K562 (cell line): ENCODE measurements around the gene BPNT1. TPM values are rescaled to one million over a fixed set of nuclear protein-coding genes. Genes with fewer than 3 reads are reported as not detected.

Experiments used
- BCOR ChIP-seq: fragments of 450-650 bp; IDR thresholded peaks from 2 replicates; pipeline ENCODE4 v1.6.1; 2016
- BHLHE40 ChIP-seq: IDR thresholded peaks from 2 replicates; pipeline ENCODE4 v1.6.1; 2011; ENCODE audit warnings: low read length, improper control_type of control experiment
- CREM ChIP-seq: IDR thresholded peaks from 2 replicates; pipeline ENCODE4 v1.6.1; 2014; ENCODE audit warnings: antibody characterized with exemption, low read depth
- E2F8 ChIP-seq: fragments of 450-650 bp; IDR thresholded peaks from 2 replicates; pipeline ENCODE4 v1.7.1; 2018; ENCODE audit warnings: mild to moderate bottlenecking, low read depth; ENCODE audit not compliant: partially characterized antibody
- EGR1 ChIP-seq: fragments of 450-650 bp; conservative IDR thresholded peaks from 2 replicates; pipeline ENCODE4 v1.6.1; 2017; ENCODE audit warnings: mild to moderate bottlenecking
- FOXP4 ChIP-seq: sonication (generic); formaldehyde crosslinking; IDR thresholded peaks from 2 replicates; pipeline ENCODE4 v1.8.0; 2022; ENCODE audit warnings: mild to moderate bottlenecking, missing genetic modification reagents, borderline replicate concordance
- HES1 ChIP-seq: fragments of 450-650 bp; IDR thresholded peaks from 2 replicates; pipeline ENCODE4 v1.6.1; 2016; ENCODE audit warnings: low read depth, mild to moderate bottlenecking, moderate library complexity
- KAT8 ChIP-seq: fragments of 450-650 bp; IDR thresholded peaks from 2 replicates; pipeline ENCODE4 v1.6.1; 2016; ENCODE audit warnings: low read depth, mild to moderate bottlenecking
- MCM5 ChIP-seq: fragments of 450-650 bp; IDR thresholded peaks from 2 replicates; pipeline ENCODE4 v1.6.1; 2016; ENCODE audit warnings: low read depth
- PML ChIP-seq: IDR thresholded peaks from 2 replicates; pipeline ENCODE4 v1.6.1; 2012; ENCODE audit warnings: low read length, inconsistent platforms
- RBFOX2 ChIP-seq: fragments of 200-400 bp; formaldehyde crosslinking; IDR thresholded peaks from 2 replicates; pipeline ENCODE4 v1.6.1; 2017; ENCODE audit warnings: low read depth, mild to moderate bottlenecking, low read length, moderate library complexity
- SFPQ ChIP-seq: fragments of 200-400 bp; formaldehyde crosslinking; IDR thresholded peaks from 2 replicates; pipeline ENCODE4 v1.6.1; 2017; ENCODE audit warnings: mild to moderate bottlenecking, low read depth, low read length, moderate library complexity
- SNIP1 ChIP-seq: fragments of 450-650 bp; IDR thresholded peaks from 2 replicates; pipeline ENCODE4 v1.7.1; 2017; ENCODE audit warnings: low read depth, mild to moderate bottlenecking
- TEAD1 ChIP-seq, 2 experiments: fragments of 450-650 bp in 1 of 2; sonication (generic) in 1 of 2; formaldehyde crosslinking; IDR thresholded peaks; 2 replicates each; pipeline versions ENCODE4 v1.4.0 to v1.8.0; 2020 to 2022; ENCODE audit warnings: mild to moderate bottlenecking in 2 of 2, missing genetic modification reagents in 1 of 2
- TRIM28 ChIP-seq: fragments of 450-650 bp; IDR thresholded peaks from 2 replicates; pipeline ENCODE4 v1.6.1; 2017
- ZEB2 ChIP-seq: fragments of 450-650 bp; IDR thresholded peaks from 2 replicates; pipeline ENCODE4 v1.6.1; 2016
- ZNF263 ChIP-seq: sonication (generic); formaldehyde crosslinking; IDR thresholded peaks from 2 replicates; pipeline ENCODE4 v1.8.0; 2022; ENCODE audit warnings: mild to moderate bottlenecking, missing genetic modification reagents, borderline replicate concordance
- ZNF384 ChIP-seq: IDR thresholded peaks from 2 replicates; pipeline ENCODE4 v1.6.1; 2012; ENCODE audit warnings: low read depth, low read length, improper control_type of control experiment
- ZNF444 ChIP-seq: fragments of 250-450 bp; sonication (Bioruptor Pico); IDR thresholded peaks from 2 replicates; pipeline ENCODE4 v1.4.0; 2020; ENCODE audit warnings: mild to moderate bottlenecking, moderate library complexity
- ZNF655 ChIP-seq: fragments of 250-450 bp; sonication (Bioruptor Pico); IDR thresholded peaks from 2 replicates; pipeline ENCODE4 v1.5.0; 2021
- polyA plus RNA-seq, 8 experiments: library from polyadenylated mRNA; depleted of rRNA in 4 of 8; stranded (reverse) in 5 of 8; unstranded in 3 of 8; fragments of >200 nt; fragmentation: Nextera tagmentation in 2 of 8; fragmentation: Illumina TruSeq in 1 of 8; extraction: Ambion mirVana in 2 of 8; extraction: Trizol in 1 of 8; gene quantifications; 2 replicates each; pipeline versions ENCODE4 v1.2.1 to v1.2.3, GENCODE V29; 2011 to 2014; ENCODE audit warnings: inconsistent platforms in 1 of 8, missing spikeins in 1 of 8
- total RNA-seq, 7 experiments: library from RNA; depleted of rRNA in 6 of 7; stranded (reverse); fragments of >200 nt in 6 of 7; fragmentation: Illumina TruSeq in 2 of 7; extraction: Trizol in 2 of 7; gene quantifications; 2 replicates each; pipeline versions ENCODE4 v1.2.1 to v1.2.3, GENCODE V29; 2011 to 2021; ENCODE audit warnings: low replicate concordance in 1 of 7

The BPNT1 gene
- total and polyA plus RNA-seq, 9 of the 15 experiments (the other 6 are each of a cell fraction or from before 2014, with no cell fraction given) = 30.2 to 73.8 (median 40.5) TPM

GRCh38 chr1:220046052-220046930 lies 43.3 kb downstream of the BPNT1 start, which contains the start of gene EPRS1 (continued):
- no peak for TF ChIP-seq ZNF655 (CRISPR knock-in tag)
- 0 out of 2 replicates have a peak, but pooled peaks have one; percentile 86 for TF ChIP-seq FOXP4
- 0 out of 2 replicates have a peak, but pooled peaks have one; percentile 8 for TF ChIP-seq HES1
- TF ChIP-seq SNIP1 = 0 out of 2 replicates have a peak, but pooled peaks have one; percentile 23
- TF ChIP-seq BHLHE40 = peak; percentile 82
- no peak for TF ChIP-seq TRIM28
- TF ChIP-seq TEAD1 (CRISPR knock-in tag; IDR thresholded peaks at IDR 0.05) = peak in 1 of 2 experiments; percentile 94; a peak in 2 of 4 replicates
- peak; percentile 99 for TF ChIP-seq CREM
- TF ChIP-seq E2F8 = peak; percentile 89
- TF ChIP-seq RBFOX2 = peak; percentile 99
- TF ChIP-seq SFPQ = no peak
- TF ChIP-seq ZNF384 = no peak
- TF ChIP-seq KAT8 = no peak
- 0 out of 2 replicates have a peak, but pooled peaks have one; percentile 47 for TF ChIP-seq ZEB2
- TF ChIP-seq MCM5 = no peak
- peak; percentile 75 for TF ChIP-seq EGR1
- TF ChIP-seq ZNF444 (CRISPR knock-in tag) = no peak
- TF ChIP-seq BCOR = peak; percentile 31; the same call in 1 of the 2 replicates
- TF ChIP-seq PML = peak; percentile 53; the same call in 1 of the 2 replicates
- TF ChIP-seq ZNF263 (CRISPR knock-in tag) = no peak; the same call in 1 of the 2 replicates
